SH-SY5Y (cell line): ENCODE results near the gene PAPPA2.

Experiments used
- GATA2 ChIP-seq: IDR thresholded peaks from 2 replicates; pipeline ENCODE4 v1.6.1; 2011; ENCODE audit warnings: mild to moderate bottlenecking, low read depth, low read length
- GATA3 ChIP-seq: IDR thresholded peaks from 2 replicates; pipeline ENCODE4 v1.6.1; 2011; ENCODE audit warnings: low read depth, mild to moderate bottlenecking, low read length, moderate library complexity

DNA sequence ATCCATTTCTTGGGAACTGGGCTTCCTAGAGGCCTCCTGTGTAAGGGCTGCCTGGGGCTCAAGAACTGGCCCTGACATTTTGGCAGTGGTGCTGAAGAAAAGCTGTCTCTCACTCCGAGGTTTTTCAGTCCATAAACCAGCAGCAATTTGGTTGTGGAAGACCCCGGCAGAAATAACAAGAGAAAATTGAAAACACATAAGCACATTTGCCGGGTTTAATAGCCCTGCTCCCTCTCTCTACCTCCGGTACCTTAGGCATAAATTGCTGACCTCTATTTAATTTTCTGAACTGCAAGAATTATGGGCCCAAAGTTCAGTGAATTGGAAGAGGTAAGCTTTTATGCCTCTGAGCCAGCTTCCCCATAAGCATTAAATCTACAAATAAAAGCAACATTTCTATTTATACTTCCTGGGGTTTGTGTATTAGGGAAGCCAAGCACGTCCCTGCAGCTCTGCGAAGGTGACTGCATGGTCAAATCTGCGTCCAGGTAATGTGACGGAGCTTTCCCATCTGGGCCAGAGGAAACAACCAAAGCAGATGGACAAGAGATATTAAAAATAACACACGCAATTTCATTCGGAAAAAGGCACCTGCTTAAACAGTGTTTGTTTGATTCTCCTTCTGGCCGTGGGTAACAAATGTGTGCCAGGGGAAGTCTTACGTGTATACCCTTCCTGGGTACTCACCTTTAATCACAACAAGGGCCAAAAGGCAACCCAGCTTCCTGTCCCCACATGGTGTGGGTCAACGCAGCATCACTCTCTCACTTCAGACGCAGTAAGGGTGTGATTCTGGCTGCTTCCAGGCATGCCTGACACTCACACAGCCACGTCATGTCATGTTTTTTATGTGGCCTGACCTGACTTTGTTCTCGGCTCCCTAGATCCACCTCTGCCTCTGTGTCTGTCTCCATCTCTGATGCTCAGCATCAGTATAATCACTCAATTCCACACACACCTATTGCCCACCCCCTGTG is 69.2 kb downstream of the PAPPA2 start:
- TF ChIP-seq GATA3 (no peak), GATA2 (no peak)
